ENCODE data around the gene KIDINS220.

- TF ChIP-seq EZH2 (IDR thresholded peaks at IDR 0.05; ENCODE audit: borderline replicate concordance, low read depth, low read length, severe bottlenecking) (no peak), CTCF (IDR thresholded peaks at IDR 0.05; ENCODE audit: borderline replicate concordance, extremely low read depth, low read length, poor library complexity, severe bottlenecking) (no peak)
These were observed 20.2 kb downstream of the KIDINS220 start for GRCh38 chr2:8817221-8817620.
